H9 (cell line): ENCODE data around the gene TRPM2. TPM values are rescaled to one million over a fixed set of nuclear protein-coding genes. Genes with fewer than 3 reads are reported as not detected.

Experiments
- DNase-seq: peaks from one replicate; pipeline ENCODE4 v3.0.0-alpha.2; 2017
- H2AFZ ChIP-seq: one replicate; pipeline ENCODE4 v1.6.1; 2013; ENCODE audit warnings: mild to moderate bottlenecking, low read length, control low read depth, moderate library complexity
- H2AK5ac ChIP-seq: 2 replicates; pipeline ENCODE4 v1.6.1; 2013; ENCODE audit warnings: low read length, control low read depth, mixed read lengths; ENCODE audit not compliant: insufficient read length
- H2BK120ac ChIP-seq: one replicate; pipeline ENCODE4 v1.6.1; 2013; ENCODE audit warnings: low read depth, mild to moderate bottlenecking, low read length, control low read depth, inconsistent platforms; ENCODE audit not compliant: poor library complexity, severe bottlenecking
- H2BK12ac ChIP-seq: 2 replicates; pipeline ENCODE4 v1.6.1; 2013; ENCODE audit warnings: low read length, control low read depth, mixed read lengths, low read depth; ENCODE audit not compliant: insufficient read length
- H2BK15ac ChIP-seq: 2 replicates; pipeline ENCODE4 v1.6.1; 2013; ENCODE audit warnings: low read depth, low read length, control low read depth
- H2BK20ac ChIP-seq: one replicate; pipeline ENCODE4 v1.6.1; 2013; ENCODE audit warnings: low read depth, mild to moderate bottlenecking, low read length, control low read depth, inconsistent platforms; ENCODE audit not compliant: poor library complexity, severe bottlenecking
- H2BK5ac ChIP-seq: 2 replicates; pipeline ENCODE4 v1.6.1; 2013; ENCODE audit warnings: low read length, control low read depth, mixed read lengths; ENCODE audit not compliant: insufficient read length
- H3K14ac ChIP-seq: 2 replicates; pipeline ENCODE4 v1.6.1; 2013; ENCODE audit warnings: low read length, control low read depth; ENCODE audit not compliant: insufficient read depth
- H3K18ac ChIP-seq: 2 replicates; pipeline ENCODE4 v1.6.1; 2013; ENCODE audit warnings: low read depth, mild to moderate bottlenecking, mixed read lengths, low read length, control low read depth; ENCODE audit not compliant: insufficient read length
- H3K23ac ChIP-seq: 2 replicates; pipeline ENCODE4 v1.6.1; 2013; ENCODE audit warnings: low read length, control low read depth, mixed read lengths, low read depth; ENCODE audit not compliant: insufficient read length
- H3K23me2 ChIP-seq: 2 replicates; pipeline ENCODE4 v1.6.1; 2013; ENCODE audit warnings: low read depth, mild to moderate bottlenecking, mixed read lengths, low read length, control low read depth; ENCODE audit not compliant: insufficient read length, poor library complexity, severe bottlenecking
- H3K27ac ChIP-seq: 2 replicates; pipeline ENCODE4 v1.5.1; 2013; ENCODE audit warnings: low read length, control low read depth, mixed read lengths, low read depth; ENCODE audit not compliant: insufficient read length
- H3K27me3 ChIP-seq: 2 replicates; pipeline ENCODE4 v1.6.1; 2013; ENCODE audit warnings: low read length, control low read depth, inconsistent platforms; ENCODE audit not compliant: insufficient read depth
- H3K4ac ChIP-seq: 2 replicates; pipeline ENCODE4 v1.6.1; 2013; ENCODE audit warnings: low read depth, mild to moderate bottlenecking, control low read depth, inconsistent platforms, low read length, moderate library complexity
- H3K4me1 ChIP-seq: 2 replicates; pipeline ENCODE4 v1.6.1; 2013; ENCODE audit warnings: low read length, control low read depth, inconsistent platforms; ENCODE audit not compliant: insufficient read depth
- H3K4me2 ChIP-seq: 2 replicates; pipeline ENCODE4 v1.6.1; 2013; ENCODE audit warnings: low read length, control low read depth, mixed read lengths; ENCODE audit not compliant: insufficient read length, insufficient read depth
- H3K56ac ChIP-seq: 2 replicates; pipeline ENCODE4 v1.6.1; 2013; ENCODE audit warnings: low read depth, mild to moderate bottlenecking, mixed read lengths, low read length, control low read depth; ENCODE audit not compliant: insufficient read length
- H3K79me1 ChIP-seq: 2 replicates; pipeline ENCODE4 v1.6.1; 2013; ENCODE audit warnings: low read depth, mild to moderate bottlenecking, moderate library complexity, low read length, control low read depth, inconsistent platforms; ENCODE audit not compliant: insufficient read depth, poor library complexity, severe bottlenecking
- H3K79me2 ChIP-seq: 2 replicates; pipeline ENCODE4 v1.6.1; 2013; ENCODE audit warnings: low read length, control low read depth, inconsistent platforms; ENCODE audit not compliant: insufficient read depth
- H3K9ac ChIP-seq: 2 replicates; pipeline ENCODE4 v1.6.1; 2013; ENCODE audit warnings: low read length, control low read depth, mixed read lengths; ENCODE audit not compliant: insufficient read length; ENCODE audit errors: extremely low read depth
- H3K9me3 ChIP-seq: one replicate; pipeline ENCODE4 v1.6.1; 2013; ENCODE audit warnings: low read depth, low read length, inconsistent platforms; ENCODE audit not compliant: control insufficient read depth
- H3T11ph ChIP-seq: one replicate; pipeline ENCODE4 v1.6.1; 2013; ENCODE audit warnings: mild to moderate bottlenecking, low read length, control low read depth, inconsistent platforms
- H4K20me1 ChIP-seq: one replicate; pipeline ENCODE4 v1.6.1; 2013; ENCODE audit not compliant: control insufficient read depth, insufficient read length, insufficient read depth
- H4K5ac ChIP-seq: 2 replicates; pipeline ENCODE4 v1.6.1; 2013; ENCODE audit warnings: low read depth, mild to moderate bottlenecking, mixed read lengths, low read length, control low read depth; ENCODE audit not compliant: insufficient read length
- H4K8ac ChIP-seq: replicated peaks from 2 replicates; pipeline ENCODE4 v1.6.1; 2013; ENCODE audit warnings: low read length, control low read depth, mixed read lengths, low read depth; ENCODE audit not compliant: insufficient read length
- H4K91ac ChIP-seq: 2 replicates; pipeline ENCODE4 v1.6.1; 2013; ENCODE audit warnings: low read depth, mild to moderate bottlenecking, moderate library complexity, mixed read lengths, low read length, control low read depth; ENCODE audit not compliant: insufficient read length
- H3K27ac Mint-ChIP-seq, 3 experiments: 2 replicates in 2 of 3; 3 replicates in 1 of 3; pipeline ENCODE4 v1.8.0; 2020 to 2021; ENCODE audit warnings: mixed read lengths in 3 of 3, mild to moderate bottlenecking in 1 of 3, moderate library complexity in 1 of 3
- H3K27me3 Mint-ChIP-seq: 2 replicates; pipeline ENCODE4 v1.8.0; 2021; ENCODE audit warnings: low read depth, mild to moderate bottlenecking, moderate library complexity, mixed read lengths
- H3K36me3 Mint-ChIP-seq, 3 experiments: 2 replicates in 2 of 3; 3 replicates in 1 of 3; pipeline ENCODE4 v1.8.0; 2020 to 2021; ENCODE audit warnings: low read depth in 3 of 3, mixed read lengths in 3 of 3; ENCODE audit not compliant: insufficient read depth in 1 of 3
- H3K4me1 Mint-ChIP-seq, 2 experiments: 2 replicates each; pipeline ENCODE4 v1.8.0; 2020; ENCODE audit warnings: mixed read lengths in 2 of 2
- H3K4me3 Mint-ChIP-seq, 2 experiments: 2 replicates in 1 of 2; 3 replicates in 1 of 2; pipeline ENCODE4 v1.8.0; 2020 to 2021; ENCODE audit warnings: mild to moderate bottlenecking in 2 of 2, mixed read lengths in 2 of 2, moderate library complexity in 1 of 2
- H3K9me3 Mint-ChIP-seq, 2 experiments: 2 replicates in 1 of 2; 3 replicates in 1 of 2; pipeline ENCODE4 v1.8.0; 2020; ENCODE audit warnings: mild to moderate bottlenecking in 2 of 2, mixed read lengths in 2 of 2, moderate library complexity in 1 of 2
- WGBS: extraction: QIAGEN DNeasy Blood & Tissue Kit; methylation state at CpG from one replicate; pipeline ENCODE4 v1.1.7; 2013; ENCODE audit warnings: missing lambda C conversion rate, low lambda C conversion rate, mixed read lengths; ENCODE audit not compliant: insufficient read length; ENCODE audit errors: extremely low coverage; 5-methylcytosine and 5-hydroxymethylcytosine counted together
- total RNA-seq: library from RNA; stranded (reverse); gene quantifications from 2 replicates; pipeline ENCODE4 v1.2.1, GENCODE V29; 2021
- TF ChIP-seq, protein P1 (sequence below): fragments of 200-600 bp; sonication (generic); conservative IDR thresholded peaks from 3 replicates; pipeline ENCODE4 v1.8.0; 2021; ENCODE audit warnings: antibody characterized with exemption, mild to moderate bottlenecking

Gene TRPM2
- total RNA-seq, 1 experiment from 2014 or later, result 0.68 TPM

GRCh38 chr21:44363278-44363677 is 9.9 kb downstream of the TRPM2 start:
- no CpG with 5 or more reads among the region's 1 CpG for WGBS
- no peak overlapping the region for H3K4me2 ChIP-seq
- no peak overlapping the region for H4K5ac ChIP-seq
- H3K14ac ChIP-seq, result no peak overlapping the region
- no peaks in the 10 kb centered on the region for H3K9me3 ChIP-seq
- no peaks in the 10 kb centered on the region; a peak in 1 of 7 replicates for H3K36me3 Mint-ChIP-seq
- no peak overlapping the region for H2BK12ac ChIP-seq
- H4K91ac ChIP-seq, result no peak overlapping the region
- H3K4me3 Mint-ChIP-seq, result no peak overlapping the region
- H3K27ac Mint-ChIP-seq, result no peak overlapping the region
- H2AK5ac ChIP-seq, result no peak overlapping the region
- H3K27me3 ChIP-seq, result no peaks in the 10 kb centered on the region
- H3K4me1 ChIP-seq, result no peaks in the 10 kb centered on the region
- no peak overlapping the region for H2BK20ac ChIP-seq
- H3K18ac ChIP-seq, result no peak overlapping the region
- no peaks in the 10 kb centered on the region for H4K20me1 ChIP-seq
- no peak overlapping the region for H2BK5ac ChIP-seq
- H3K9me3 Mint-ChIP-seq, result peaks cover 0 to 9% of the 10 kb centered on the region in 2 experiments; a peak in 3 of 5 replicates
- H3T11ph ChIP-seq, result no peak overlapping the region
- H3K79me1 ChIP-seq, result no peaks in the 10 kb centered on the region
- DNase-seq, result no peak
- H3K27ac ChIP-seq, result no peak overlapping the region
- no peak overlapping the region for H2BK15ac ChIP-seq
- H3K23ac ChIP-seq, result no peak overlapping the region
- H3K79me2 ChIP-seq, result no peaks in the 10 kb centered on the region
- peaks cover 16% of the 10 kb centered on the region for H3K27me3 Mint-ChIP-seq
- H4K8ac ChIP-seq, result no peak overlapping the region
- no peak overlapping the region for H2BK120ac ChIP-seq
- H3K23me2 ChIP-seq, result no peaks in the 10 kb centered on the region
- no peak overlapping the region for H2AFZ ChIP-seq
- H3K4me1 Mint-ChIP-seq, result no peaks in the 10 kb centered on the region
- TF ChIP-seq, protein P1, sequence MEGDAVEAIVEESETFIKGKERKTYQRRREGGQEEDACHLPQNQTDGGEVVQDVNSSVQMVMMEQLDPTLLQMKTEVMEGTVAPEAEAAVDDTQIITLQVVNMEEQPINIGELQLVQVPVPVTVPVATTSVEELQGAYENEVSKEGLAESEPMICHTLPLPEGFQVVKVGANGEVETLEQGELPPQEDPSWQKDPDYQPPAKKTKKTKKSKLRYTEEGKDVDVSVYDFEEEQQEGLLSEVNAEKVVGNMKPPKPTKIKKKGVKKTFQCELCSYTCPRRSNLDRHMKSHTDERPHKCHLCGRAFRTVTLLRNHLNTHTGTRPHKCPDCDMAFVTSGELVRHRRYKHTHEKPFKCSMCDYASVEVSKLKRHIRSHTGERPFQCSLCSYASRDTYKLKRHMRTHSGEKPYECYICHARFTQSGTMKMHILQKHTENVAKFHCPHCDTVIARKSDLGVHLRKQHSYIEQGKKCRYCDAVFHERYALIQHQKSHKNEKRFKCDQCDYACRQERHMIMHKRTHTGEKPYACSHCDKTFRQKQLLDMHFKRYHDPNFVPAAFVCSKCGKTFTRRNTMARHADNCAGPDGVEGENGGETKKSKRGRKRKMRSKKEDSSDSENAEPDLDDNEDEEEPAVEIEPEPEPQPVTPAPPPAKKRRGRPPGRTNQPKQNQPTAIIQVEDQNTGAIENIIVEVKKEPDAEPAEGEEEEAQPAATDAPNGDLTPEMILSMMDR, result no peak
- H3K9ac ChIP-seq, result no peak overlapping the region
- no peak overlapping the region for H3K56ac ChIP-seq
- H3K4ac ChIP-seq, result no peak overlapping the region
